Tibial nerve (tissue), 4 donors: Measurements from ENCODE around the gene NEK11. TPM values are rescaled to one million over a fixed set of nuclear protein-coding genes. Genes with fewer than 3 reads are reported as not detected.

Experiments
- DNase-seq, 2 donors: peaks; one replicate each; pipeline ENCODE4 v3.0.0-alpha.2; 2019; ENCODE audit warnings: low spot score in 2 of 2
- H3K27ac ChIP-seq, 4 donors: fragments of 200-600 bp; sonication (generic) in 3 of 4; one replicate each; pipeline ENCODE4 v1.5.1; 2017 to 2019; ENCODE audit warnings: mild to moderate bottlenecking in 1 of 4
- H3K27me3 ChIP-seq, 2 donors: fragments of 200-600 bp; sonication (generic) in 1 of 2; one replicate each; pipeline versions ENCODE4 v1.5.1 to v1.6.0; 2017 to 2019
- H3K36me3 ChIP-seq, 3 donors: fragments of 200-600 bp; sonication (generic); one replicate each; pipeline ENCODE4 v1.5.1; 2018 to 2019
- H3K4me1 ChIP-seq, 4 donors: fragments of 200-600 bp; sonication (generic) in 3 of 4; one replicate each; pipeline ENCODE4 v1.5.1; 2017 to 2019
- H3K4me3 ChIP-seq, 4 donors: fragments of 200-600 bp; sonication (generic) in 3 of 4; one replicate each; pipeline ENCODE4 v1.5.1; 2017 to 2019; ENCODE audit warnings: mild to moderate bottlenecking in 1 of 4, moderate library complexity in 1 of 4
- H3K9me3 ChIP-seq, 4 donors: fragments of 200-600 bp; sonication (generic) in 3 of 4; one replicate each; pipeline ENCODE4 v1.5.1; 2017 to 2019
- CTCF ChIP-seq, 5 experiments: fragments of 200-600 bp in 3 of 5; fragments of 450-650 bp in 2 of 5; sonication (generic) in 3 of 5; IDR thresholded peaks; one replicate each; pipeline ENCODE4 v1.5.1; 2016 to 2019; ENCODE audit warnings: antibody characterized with exemption in 5 of 5, mild to moderate bottlenecking in 3 of 5, moderate library complexity in 2 of 5
- EP300 ChIP-seq, 2 donors: sonication (generic); formaldehyde crosslinking; IDR thresholded peaks; one replicate each; pipeline ENCODE4 v1.6.1; 2017; ENCODE audit warnings: antibody characterized with exemption in 2 of 2, mild to moderate bottlenecking in 1 of 2
- POLR2A ChIP-seq, 2 donors: fragments of 450-650 bp; IDR thresholded peaks; one replicate each; pipeline ENCODE4 v1.6.1; 2017; ENCODE audit warnings: antibody characterized with exemption in 2 of 2, mild to moderate bottlenecking in 2 of 2, moderate library complexity in 2 of 2
- WGBS, 2 donors: methylation state at CpG; one replicate each; pipeline ENCODE4 v1.1.5; 2018; 5-methylcytosine and 5-hydroxymethylcytosine counted together
- total RNA-seq, 4 donors: library from RNA; depleted of rRNA; stranded (reverse); fragments of >200 nt; gene quantifications; one replicate each; pipeline ENCODE4 v1.1.0, GENCODE V29; 2016

NEK11 gene
- total RNA-seq, 4 donors from 2014 or later, result 7.0 to 32.8 (median 15.3) TPM

GRCh38 chr3:131147534-131147933 lies 120.9 kb downstream of the NEK11 start:
- 42 to 56% methylated on average over 3 of the region's 3 CpGs for WGBS, 2 donors

GRCh38 chr3:131158434-131158833 lies 131.8 kb downstream of the NEK11 start:
- TF ChIP-seq EP300 (IDR thresholded peaks at IDR 0.05), result no peak
- TF ChIP-seq POLR2A (IDR thresholded peaks at IDR 0.05), result no peak
- TF ChIP-seq CTCF (IDR thresholded peaks at IDR 0.05), result no peak
- peaks cover 0 to 7% (median 0%) of the 10 kb centered on the region in 3 donors for H3K36me3 ChIP-seq
- H3K27me3 ChIP-seq, result no peaks in the 10 kb centered on the region
- H3K4me3 ChIP-seq, result no peak overlapping the region
- no peaks in the 10 kb centered on the region for H3K9me3 ChIP-seq
- 98 to 100% methylated on average over 1 to 4 of the region's 4 CpGs for WGBS, 2 donors
- H3K4me1 ChIP-seq, result no peaks in the 10 kb centered on the region
- no peak overlapping the region for H3K27ac ChIP-seq
- DNase-seq, result no peak

More at GRCh38 chr3:131147534-131147933, 120.9 kb downstream of the NEK11 start:
- Histone ChIP-seq H3K36me3 (no peaks in the 10 kb centered on the region), H3K27me3 (no peaks in the 10 kb centered on the region), H3K9me3 (no peaks in the 10 kb centered on the region), H3K4me1 (no peaks in the 10 kb centered on the region), H3K4me3 (no peak overlapping the region), H3K27ac (no peak overlapping the region)
- no peak for DNase-seq
- TF ChIP-seq CTCF (IDR thresholded peaks at IDR 0.05) (no peak), POLR2A (IDR thresholded peaks at IDR 0.05) (no peak), EP300 (IDR thresholded peaks at IDR 0.05) (no peak)

- Histone ChIP-seq H3K27ac (no peak overlapping the region), H3K4me3 (no peak overlapping the region), H3K4me1 (no peaks in the 10 kb centered on the region), H3K9me3 (no peaks in the 10 kb centered on the region), H3K27me3 (no peaks in the 10 kb centered on the region), H3K36me3 (peaks cover 0 to 16% (median 0%) of the 10 kb centered on the region in 3 donors)
- DNase-seq, result no peak
- TF ChIP-seq POLR2A (IDR thresholded peaks at IDR 0.05) (no peak), CTCF (IDR thresholded peaks at IDR 0.05) (no peak), EP300 (IDR thresholded peaks at IDR 0.05) (no peak)
- WGBS, 2 donors, result 58 to 61% methylated on average over 5 of the region's 5 CpGs
These were observed 135.8 kb downstream of the NEK11 start for GRCh38 chr3:131162516-131162915.

- H3K27me3 ChIP-seq, result no peaks in the 10 kb centered on the region
- peaks cover 0 to 35% (median 0%) of the 10 kb centered on the region in 3 donors for H3K36me3 ChIP-seq
- H3K9me3 ChIP-seq, result no peaks in the 10 kb centered on the region
- DNase-seq, result no peak
- no peak overlapping the region for H3K4me3 ChIP-seq
- 73 to 82% methylated on average over 1 of the region's 1 CpG for WGBS, 2 donors
- H3K27ac ChIP-seq, result no peak overlapping the region
- TF ChIP-seq POLR2A (IDR thresholded peaks at IDR 0.05) (no peak), CTCF (IDR thresholded peaks at IDR 0.05) (no peak), EP300 (IDR thresholded peaks at IDR 0.05) (no peak)
- no peaks in the 10 kb centered on the region for H3K4me1 ChIP-seq
These were observed 141.2 kb downstream of the NEK11 start for GRCh38 chr3:131167867-131168266.

- no peak for DNase-seq
- Histone ChIP-seq H3K27me3 (no peaks in the 10 kb centered on the region), H3K27ac (no peak overlapping the region), H3K4me1 (no peaks in the 10 kb centered on the region), H3K36me3 (peaks cover 0 to 32% (median 0%) of the 10 kb centered on the region in 3 donors), H3K9me3 (no peaks in the 10 kb centered on the region), H3K4me3 (no peak overlapping the region)
- WGBS, 2 donors, result 46 to 57% methylated on average over 3 of the region's 3 CpGs
- TF ChIP-seq POLR2A (IDR thresholded peaks at IDR 0.05), result no peak
- TF ChIP-seq CTCF (IDR thresholded peaks at IDR 0.05), result no peak
- no peak for TF ChIP-seq EP300 (IDR thresholded peaks at IDR 0.05)
These were observed 142.7 kb downstream of the NEK11 start for GRCh38 chr3:131169331-131169730.
